Coronary artery (tissue), 2 donors: Measurements from ENCODE around the gene HYDIN.
"Not testable (repeated sequence)": the region's sequence is repeated elsewhere in the genome, so short reads cannot be mapped to it uniquely, and the experiment has no call there.

Experiments used
- DNase-seq: peaks from one replicate; pipeline ENCODE4 v3.0.0-alpha.2; 2017; ENCODE audit warnings: low spot score
- H3K27ac ChIP-seq, 2 donors: fragments of 200-600 bp; sonication (generic); one replicate each; pipeline ENCODE4 v1.5.1; 2016 to 2019
- H3K4me3 ChIP-seq: fragments of 200-600 bp; sonication (generic); 2 replicates; pipeline ENCODE4 v1.5.1; 2016; ENCODE audit warnings: mild to moderate bottlenecking, moderate library complexity
- CTCF ChIP-seq: fragments of 200-600 bp; sonication (generic); IDR thresholded peaks from one replicate; pipeline ENCODE4 v1.5.1; 2019; ENCODE audit warnings: antibody characterized with exemption

The HYDIN gene

GRCh38 chr16:71179569-71179968 is 51.0 kb downstream of the HYDIN start:
- Histone ChIP-seq H3K27ac (no peak overlapping the region), H3K4me3 (no peak overlapping the region)
- no peak for DNase-seq
- TF ChIP-seq CTCF, result no peak

DNA sequence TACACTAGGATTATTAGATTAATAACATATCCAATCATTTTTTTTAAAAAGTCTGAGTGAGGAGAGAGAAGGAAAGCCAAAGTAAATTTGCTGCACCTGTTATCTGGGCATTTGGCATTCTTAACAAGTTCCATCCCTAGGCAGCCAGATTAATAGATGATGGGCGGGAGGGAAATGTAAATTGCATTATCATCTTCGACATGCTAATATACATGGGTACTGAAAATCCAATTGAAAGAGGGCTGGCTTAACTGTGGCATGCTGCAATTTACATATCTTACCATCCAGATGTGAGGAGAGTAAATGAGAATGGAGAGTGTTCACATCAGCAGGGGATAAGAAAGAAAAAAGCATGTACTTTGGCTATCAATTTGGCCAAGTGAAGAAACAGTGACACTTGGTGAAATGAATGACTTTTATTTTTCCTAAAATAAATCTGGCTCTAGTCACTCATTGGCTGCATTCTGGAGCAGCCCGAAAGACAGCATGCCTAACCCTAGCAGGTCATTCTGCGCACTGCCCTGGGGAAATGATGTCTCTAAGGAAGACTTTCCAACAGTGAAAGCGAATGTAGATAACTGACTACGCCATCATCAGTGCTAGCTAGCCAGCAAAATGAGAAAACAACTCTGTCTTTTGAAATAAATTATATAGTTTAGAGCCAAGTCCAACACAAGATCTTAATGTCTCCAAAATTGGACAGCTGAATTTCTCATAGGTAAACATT is 57.9 kb downstream of the HYDIN start:
- Histone ChIP-seq H3K4me3 (no peak overlapping the region), H3K27ac (no peak overlapping the region)
- DNase-seq, result no peak
- TF ChIP-seq CTCF, result no peak

- DNase-seq, H3K27ac ChIP-seq, H3K4me3 ChIP-seq: not testable (repeated sequence)
These were observed 69.5 kb downstream of the HYDIN start for GRCh38 chr16:71161007-71161406.

- H3K4me3 ChIP-seq, DNase-seq, H3K27ac ChIP-seq: not testable (repeated sequence)
These were observed 73.2 kb downstream of the HYDIN start for GRCh38 chr16:71157278-71157677.

DNA sequence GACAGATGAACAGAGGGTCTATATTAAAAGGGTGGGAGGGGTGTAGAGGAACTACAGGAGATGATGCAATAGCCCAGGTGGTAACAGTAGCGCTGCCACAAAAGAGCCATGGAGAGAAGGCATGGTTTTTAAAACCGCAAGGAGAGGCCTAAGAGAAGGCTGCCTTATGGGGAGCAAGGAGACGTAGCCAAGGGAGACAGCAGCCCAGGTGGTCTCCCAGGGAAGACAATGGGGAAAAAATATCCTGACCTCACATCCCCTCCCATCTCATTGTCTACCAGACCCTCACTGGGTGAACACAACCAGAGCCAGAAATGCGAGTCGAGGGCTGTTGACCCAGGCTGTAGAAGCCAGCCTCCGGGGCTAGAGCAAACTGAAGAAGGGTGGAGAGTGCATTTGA is 77.2 kb downstream of the HYDIN start:
- not testable (repeated sequence) for H3K27ac ChIP-seq, DNase-seq, H3K4me3 ChIP-seq

GRCh38 chr16:71151654-71152053 is 78.9 kb downstream of the HYDIN start:
- not testable (repeated sequence) for H3K27ac ChIP-seq, DNase-seq, H3K4me3 ChIP-seq

DNA sequence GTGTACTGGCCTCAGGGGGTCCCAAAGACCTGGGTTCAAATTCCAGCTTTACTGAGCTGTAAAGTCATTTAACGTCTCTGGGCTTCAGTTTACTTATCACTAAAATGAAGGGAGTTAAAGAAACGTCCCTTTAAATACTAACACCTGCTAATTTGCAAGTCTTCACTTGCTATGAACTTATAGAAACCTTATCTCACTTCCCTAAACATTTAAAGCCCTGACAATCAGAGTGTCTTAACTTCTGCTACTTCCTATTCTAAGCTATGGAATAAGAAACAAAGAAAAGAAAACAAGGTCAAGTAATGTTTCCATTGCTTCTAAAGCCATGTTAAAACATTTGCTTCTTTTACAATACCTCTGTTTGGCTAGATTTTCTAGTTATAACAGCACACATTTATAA is 87.3 kb downstream of the HYDIN start:
- not testable (repeated sequence) for DNase-seq, H3K27ac ChIP-seq, H3K4me3 ChIP-seq

GRCh38 chr16:71110565-71110964 is 120.0 kb downstream of the HYDIN start:
- not testable (repeated sequence) for H3K4me3 ChIP-seq, DNase-seq, H3K27ac ChIP-seq

- H3K27ac ChIP-seq, DNase-seq, H3K4me3 ChIP-seq: not testable (repeated sequence)
These were observed 120.8 kb downstream of the HYDIN start for GRCh38 chr16:71109656-71110208.

DNA sequence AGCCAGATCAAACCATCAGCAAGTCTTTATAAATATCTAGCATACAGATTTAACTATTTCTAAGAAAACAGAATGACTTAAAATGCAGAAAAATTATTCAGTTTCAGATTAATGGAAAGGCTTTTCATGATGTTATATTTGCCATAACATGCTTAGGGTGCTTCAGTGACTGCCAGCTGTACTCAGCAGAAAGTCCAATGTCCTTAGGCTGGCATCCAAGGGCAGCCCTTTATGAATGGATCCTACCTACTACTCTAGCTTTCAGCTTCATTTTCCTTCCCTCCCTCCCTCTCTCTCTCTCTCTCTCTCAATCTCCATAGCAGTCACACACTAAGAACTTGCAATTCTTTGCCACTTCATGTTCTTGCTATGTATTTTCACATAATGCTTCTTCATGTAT is 124.6 kb downstream of the HYDIN start:
- not testable (repeated sequence) for DNase-seq, H3K27ac ChIP-seq, H3K4me3 ChIP-seq

GRCh38 chr16:71083573-71083972 is 146.9 kb downstream of the HYDIN start:
- H3K4me3 ChIP-seq, H3K27ac ChIP-seq, DNase-seq: not testable (repeated sequence)

DNA sequence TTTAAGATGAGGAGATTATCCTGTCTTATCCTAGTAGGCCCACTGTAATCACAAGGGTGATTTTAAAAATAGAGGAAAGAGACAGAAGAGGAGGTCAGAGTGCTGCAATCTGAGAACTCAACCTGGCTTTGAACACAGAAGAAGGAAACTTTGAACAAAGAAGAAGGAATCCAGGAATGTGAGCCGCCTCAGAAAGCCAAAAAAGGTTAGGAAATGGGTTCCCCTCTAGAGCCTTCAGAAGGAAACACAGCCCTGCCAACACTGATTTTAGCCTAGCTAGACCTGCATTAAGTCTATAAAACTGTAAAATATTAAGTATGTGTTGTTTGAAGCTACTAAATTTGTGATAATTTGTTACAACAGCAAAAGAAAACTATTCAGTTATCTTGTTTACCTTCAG is 149.7 kb downstream of the HYDIN start:
- not testable (repeated sequence) for DNase-seq, H3K4me3 ChIP-seq, H3K27ac ChIP-seq

GRCh38 chr16:71080262-71080661 is 150.3 kb downstream of the HYDIN start:
- H3K4me3 ChIP-seq, DNase-seq, H3K27ac ChIP-seq: not testable (repeated sequence)

- H3K4me3 ChIP-seq, DNase-seq, H3K27ac ChIP-seq: not testable (repeated sequence)
These were observed 159.9 kb downstream of the HYDIN start for GRCh38 chr16:71070651-71071050.

GRCh38 chr16:71069842-71070241 is 160.7 kb downstream of the HYDIN start:
- not testable (repeated sequence) for H3K27ac ChIP-seq, DNase-seq, H3K4me3 ChIP-seq

GRCh38 chr16:71053897-71054609 is 176.5 kb downstream of the HYDIN start:
- DNase-seq, result not testable (repeated sequence)

DNA sequence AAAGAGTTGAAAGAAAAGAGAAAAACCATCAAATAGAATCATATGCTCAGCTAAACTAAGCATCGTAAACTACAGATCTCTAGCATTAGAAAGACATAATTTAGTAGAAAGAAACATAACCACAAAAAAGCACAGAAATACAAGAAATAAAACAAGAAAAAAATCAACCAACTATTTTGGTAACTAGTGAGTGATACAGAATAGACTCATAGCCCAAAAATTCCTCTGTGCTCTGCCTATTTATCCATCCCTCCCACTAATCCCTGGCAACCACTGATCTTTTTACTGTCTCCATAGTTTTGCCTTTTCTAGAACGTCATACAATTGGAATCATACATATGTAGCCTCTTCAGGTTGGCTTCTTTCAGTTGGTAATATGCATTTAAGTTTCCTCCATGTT is 180.2 kb downstream of the HYDIN start:
- not testable (repeated sequence) for H3K4me3 ChIP-seq, H3K27ac ChIP-seq, DNase-seq

More at GRCh38 chr16:71053897-71054609, 176.5 kb downstream of the HYDIN start:
- H3K4me3 ChIP-seq, H3K27ac ChIP-seq: not testable (repeated sequence)
